ENCODE results near the gene C10orf71. TPM values are rescaled to one million over a fixed set of nuclear protein-coding genes. Genes with fewer than 3 reads are reported as not detected.

C10orf71 gene
- polyA plus RNA-seq, 2 of the 4 experiments (the other 2 are of a cell fraction): not detected

DNA sequence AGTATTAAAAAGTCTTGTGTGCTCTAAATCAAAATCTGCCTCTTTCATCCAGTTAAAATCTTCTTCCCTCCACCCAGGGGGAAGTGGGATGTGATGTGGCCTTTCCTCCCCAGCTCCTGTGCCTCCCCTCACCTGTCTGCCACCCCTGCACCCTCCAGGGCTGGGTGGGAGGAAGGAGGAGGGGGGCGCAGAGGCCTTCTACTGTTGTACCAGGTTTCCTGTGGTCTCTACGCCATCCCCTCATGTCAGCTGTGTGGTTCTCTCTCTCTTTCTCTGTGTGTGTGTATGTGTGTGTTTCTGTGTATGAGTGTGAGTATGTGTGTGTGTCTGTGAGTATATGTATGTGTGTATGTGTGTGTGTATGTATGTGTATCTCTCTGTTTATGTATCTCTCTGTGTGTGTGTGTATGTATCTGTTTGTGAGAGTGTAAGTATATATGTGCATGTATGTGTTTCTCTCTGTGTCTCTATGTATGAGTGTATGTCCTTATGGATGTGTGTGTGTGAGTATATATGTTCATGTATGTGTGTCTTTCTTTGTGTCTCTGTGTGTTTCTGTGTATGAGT is 45.5 kb upstream of the C10orf71 start:
- no peak overlapping the region for H3K27ac ChIP-seq
- H3K9me3 ChIP-seq: no peaks in the 10 kb centered on the region
- ChIA-PET POLR2A (no interaction called here), CTCF (no interaction called here)
- FAIRE-seq (no peak), ATAC-seq (no peak), DNase-seq (ENCODE audit: low read depth in 1 of 2, low spot score in 1 of 2) (no peak)
- 19% methylated on average over 2 of the region's 2 CpGs for WGBS (ENCODE audit: missing lambda C conversion rate)
- no peaks in the 10 kb centered on the region for H3K4me1 ChIP-seq
- TF ChIP-seq, protein P1, sequence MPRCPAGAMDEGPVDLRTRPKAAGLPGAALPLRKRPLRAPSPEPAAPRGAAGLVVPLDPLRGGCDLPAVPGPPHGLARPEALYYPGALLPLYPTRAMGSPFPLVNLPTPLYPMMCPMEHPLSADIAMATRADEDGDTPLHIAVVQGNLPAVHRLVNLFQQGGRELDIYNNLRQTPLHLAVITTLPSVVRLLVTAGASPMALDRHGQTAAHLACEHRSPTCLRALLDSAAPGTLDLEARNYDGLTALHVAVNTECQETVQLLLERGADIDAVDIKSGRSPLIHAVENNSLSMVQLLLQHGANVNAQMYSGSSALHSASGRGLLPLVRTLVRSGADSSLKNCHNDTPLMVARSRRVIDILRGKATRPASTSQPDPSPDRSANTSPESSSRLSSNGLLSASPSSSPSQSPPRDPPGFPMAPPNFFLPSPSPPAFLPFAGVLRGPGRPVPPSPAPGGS (IDR thresholded peaks at IDR 0.05): no peak
- TF ChIP-seq CBX8 (IDR thresholded peaks at IDR 0.05): no peak
- no peak overlapping the region for H3K4me2 ChIP-seq
- no peak overlapping the region for H3K4me3 ChIP-seq

GRCh38 chr10:49254150-49254549 is 44.8 kb upstream of the C10orf71 start:
- CTCF ChIA-PET: no interaction called here

GRCh38 chr10:49254556-49255318 is 44.2 kb upstream of the C10orf71 start:
- Histone ChIP-seq H3K27ac (no peak overlapping the region), H3K4me1 (no peaks in the 10 kb centered on the region), H3K9me3 (no peaks in the 10 kb centered on the region), H3K4me3 (no peak overlapping the region), H3K4me2 (no peak overlapping the region)
- ChIA-PET POLR2A (no interaction called here), CTCF (no interaction called here)
- ATAC-seq (peak in 1 of 2 experiments; percentile 40; a peak in 1 of 6 replicates), FAIRE-seq (no peak), DNase-seq (ENCODE audit: low read depth in 1 of 2, low spot score in 1 of 2) (no peak)
- TF ChIP-seq RCOR1 (IDR thresholded peaks at IDR 0.05; ENCODE audit: low read depth, low read length): no peak
- TF ChIP-seq JUN (IDR thresholded peaks at IDR 0.05): no peak
- no peak for TF ChIP-seq REST (IDR thresholded peaks at IDR 0.05)
- TF ChIP-seq ZSCAN20 (CRISPR knock-in tag; IDR thresholded peaks at IDR 0.05): no peak
- TF ChIP-seq, protein P2, sequence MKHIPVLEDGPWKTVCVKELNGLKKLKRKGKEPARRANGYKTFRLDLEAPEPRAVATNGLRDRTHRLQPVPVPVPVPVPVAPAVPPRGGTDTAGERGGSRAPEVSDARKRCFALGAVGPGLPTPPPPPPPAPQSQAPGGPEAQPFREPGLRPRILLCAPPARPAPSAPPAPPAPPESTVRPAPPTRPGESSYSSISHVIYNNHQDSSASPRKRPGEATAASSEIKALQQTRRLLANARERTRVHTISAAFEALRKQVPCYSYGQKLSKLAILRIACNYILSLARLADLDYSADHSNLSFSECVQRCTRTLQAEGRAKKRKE (CRISPR knock-in tag; IDR thresholded peaks at IDR 0.05; ENCODE audit: low read depth): no peak
- TF ChIP-seq CHD2 (IDR thresholded peaks at IDR 0.05; ENCODE audit: low read length, partially characterized antibody): no peak
- no peak for TF ChIP-seq E2F6 (IDR thresholded peaks at IDR 0.05; ENCODE audit: borderline replicate concordance, low read depth)
- TF ChIP-seq NFE2L2 (conservative IDR thresholded peaks at IDR 0.05; ENCODE audit: low read length): no peak
- no peak for TF ChIP-seq FOXS1 (CRISPR knock-in tag; IDR thresholded peaks at IDR 0.05)
- TF ChIP-seq HOXB13 (CRISPR knock-in tag; IDR thresholded peaks at IDR 0.05; ENCODE audit: low read depth): no peak
- TF ChIP-seq SREBF2 (IDR thresholded peaks at IDR 0.05): no peak
- TF ChIP-seq BHLHE40 (IDR thresholded peaks at IDR 0.05; ENCODE audit: low read depth, low read length): no peak
- TF ChIP-seq RAD21 (conservative IDR thresholded peaks at IDR 0.05 in 1 of 2, IDR thresholded peaks at IDR 0.05 in 1 of 2): no peak
- no peak for TF ChIP-seq SMC3 (IDR thresholded peaks at IDR 0.05)
- no peak for TF ChIP-seq ZC3H11A (IDR thresholded peaks at IDR 0.05)
- 28% methylated on average over 13 of the region's 14 CpGs for WGBS (ENCODE audit: missing lambda C conversion rate)

More at GRCh38 chr10:49254150-49254549, 44.8 kb upstream of the C10orf71 start:
- Histone ChIP-seq H3K4me1 (no peaks in the 10 kb centered on the region), H3K4me3 (no peak overlapping the region), H3K9me3 (no peaks in the 10 kb centered on the region), H3K4me2 (no peak overlapping the region), H3K27ac (no peak overlapping the region)
- no peak for DNase-seq (ENCODE audit: low read depth in 1 of 2, low spot score in 1 of 2)
- POLR2A ChIA-PET: no interaction called here
- FAIRE-seq: no peak
- TF ChIP-seq PHF8 (IDR thresholded peaks at IDR 0.05; ENCODE audit: borderline replicate concordance, low read depth): no peak
- TF ChIP-seq EHF (CRISPR knock-in tag; IDR thresholded peaks at IDR 0.05): no peak
- no peak for TF ChIP-seq FOXS1 (CRISPR knock-in tag; IDR thresholded peaks at IDR 0.05)
- no peak for TF ChIP-seq RAD21 (conservative IDR thresholded peaks at IDR 0.05 in 1 of 2, IDR thresholded peaks at IDR 0.05 in 1 of 2)
- TF ChIP-seq POLR2AphosphoS2 (conservative IDR thresholded peaks at IDR 0.05; ENCODE audit: low read length): no peak
- no peak for TF ChIP-seq TP53 (CRISPR knock-in tag; IDR thresholded peaks at IDR 0.05)
- no peak for TF ChIP-seq EHMT2 (IDR thresholded peaks at IDR 0.05; ENCODE audit: low read depth)
- no peak for TF ChIP-seq HOXB13 (CRISPR knock-in tag; IDR thresholded peaks at IDR 0.05; ENCODE audit: low read depth)
- TF ChIP-seq, protein P2 (CRISPR knock-in tag; IDR thresholded peaks at IDR 0.05; ENCODE audit: low read depth): no peak
- TF ChIP-seq JUNB (IDR thresholded peaks at IDR 0.05): no peak
- no peak for TF ChIP-seq HOXA7 (CRISPR knock-in tag; IDR thresholded peaks at IDR 0.05)
- ATAC-seq: no peak

Data from A549 (cell line).